Measurements from ENCODE around the gene SLC29A3. TPM values are rescaled to one million over a fixed set of nuclear protein-coding genes. Genes with fewer than 3 reads are reported as not detected.

SLC29A3 gene
- total RNA-seq, 2 experiments from 2014 or later, result 2.6 to 3.2 TPM

DNA sequence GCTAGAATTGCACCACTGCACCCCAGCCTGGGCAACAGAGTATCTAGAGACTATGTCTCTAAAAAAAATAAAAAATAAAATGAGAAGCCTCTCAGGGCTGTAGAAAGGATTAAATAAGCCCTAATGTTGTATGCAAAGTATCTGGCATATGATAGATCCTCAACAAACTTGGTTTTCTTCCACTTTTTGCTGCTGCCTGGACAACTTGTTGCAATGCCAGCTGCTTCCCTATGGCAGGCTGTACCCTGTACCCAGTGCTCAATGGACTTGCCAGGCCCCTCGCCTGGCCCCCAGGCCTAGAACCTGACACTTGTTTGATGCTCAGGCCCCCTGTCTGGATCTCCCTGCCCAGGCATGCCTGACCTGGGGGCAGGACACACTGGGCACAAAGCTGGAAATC, 49.1 kb downstream of the SLC29A3 start:
- peaks cover 10% of the 10 kb centered on the region for H3K4me1 Mint-ChIP-seq
- peaks cover 3% of the 10 kb centered on the region for H3K27me3 Mint-ChIP-seq

DNA sequence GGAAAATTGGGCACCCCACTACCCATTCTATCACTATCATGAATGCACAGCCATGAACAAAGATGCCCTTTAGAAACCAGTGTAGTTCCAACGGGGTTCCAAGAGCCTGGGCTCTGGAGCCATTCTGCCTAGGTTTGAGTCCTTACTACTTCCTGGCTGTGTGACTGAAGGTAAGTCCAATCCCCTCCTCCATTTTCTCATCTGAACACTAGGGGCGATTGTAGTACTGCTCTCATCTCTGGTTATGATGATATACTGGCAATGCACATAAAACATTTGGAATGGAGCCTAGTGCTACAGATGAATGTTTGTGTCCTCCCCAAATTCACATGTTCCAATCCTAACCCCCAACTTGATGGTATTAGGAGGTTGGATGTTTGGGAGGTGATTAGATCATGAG, 49.6 kb downstream of the SLC29A3 start:
- ChIA-PET POLR2A (interaction anchor here (2.0 kb wide), 1 partner anchor 8 kb away, joined by 8 read pairs; no protein-coding TSS in a partner anchor), CTCF (no interaction called here)
- Mint-ChIP-seq H3K9me3 (no peaks in the 10 kb centered on the region), H3K36me3 (ENCODE audit: low read depth) (no peaks in the 10 kb centered on the region), H3K27ac (no peak overlapping the region), H3K4me3 (no peak overlapping the region), H3K27me3 (peaks cover 3% of the 10 kb centered on the region), H3K4me1 (peaks cover 10% of the 10 kb centered on the region)
- no peak for DNase-seq

More for the DNA sequence above, 49.1 kb downstream of the SLC29A3 start:
- Mint-ChIP-seq H3K4me3 (no peak overlapping the region), H3K27ac (no peak overlapping the region), H3K36me3 (ENCODE audit: low read depth) (no peaks in the 10 kb centered on the region), H3K9me3 (no peaks in the 10 kb centered on the region)
- POLR2A ChIA-PET, result interaction anchor here (2.0 kb wide), 1 partner anchor 9 kb away, joined by 8 read pairs; no protein-coding TSS in a partner anchor
- CTCF ChIA-PET, result no interaction called here
- no peak for DNase-seq

GRCh38 chr10:71369602-71370001, 50.5 kb downstream of the SLC29A3 start:
- Mint-ChIP-seq H3K9me3 (no peaks in the 10 kb centered on the region), H3K36me3 (ENCODE audit: low read depth) (no peaks in the 10 kb centered on the region), H3K27me3 (peaks cover 3% of the 10 kb centered on the region), H3K4me3 (no peak overlapping the region), H3K27ac (no peak overlapping the region), H3K4me1 (peaks cover 6% of the 10 kb centered on the region)
- POLR2A ChIA-PET, result interaction anchor here (2.0 kb wide), 1 partner anchor 8 kb away, joined by 8 read pairs; no protein-coding TSS in a partner anchor
- CTCF ChIA-PET, result no interaction called here
- DNase-seq, result no peak

- Mint-ChIP-seq H3K27ac (no peak overlapping the region), H3K4me1 (peaks cover 4% of the 10 kb centered on the region), H3K36me3 (ENCODE audit: low read depth) (no peaks in the 10 kb centered on the region), H3K9me3 (no peaks in the 10 kb centered on the region), H3K27me3 (peaks cover 3% of the 10 kb centered on the region), H3K4me3 (no peak overlapping the region)
- no peak for DNase-seq
- ChIA-PET CTCF (interaction anchor here (1.4 to 1.5 kb wide), 2 partner anchors 10 to 14 kb away, joined by 3 to 6 read pairs; no protein-coding TSS in a partner anchor), POLR2A (no interaction called here)
Measured at GRCh38 chr10:71370031-71370430, 51.0 kb downstream of the SLC29A3 start.

- H3K27me3 Mint-ChIP-seq, result peaks cover 3% of the 10 kb centered on the region
- H3K27ac Mint-ChIP-seq, result no peak overlapping the region
- peaks cover 6% of the 10 kb centered on the region for H3K4me1 Mint-ChIP-seq
- H3K4me3 Mint-ChIP-seq, result no peak overlapping the region
- no peaks in the 10 kb centered on the region for H3K9me3 Mint-ChIP-seq
- POLR2A ChIA-PET, result no interaction called here
- DNase-seq, result no peak
- CTCF ChIA-PET, result interaction anchor here (0.6 to 1.4 kb wide), 3 partner anchors 12 to 121 kb away, joined by 3 to 4 read pairs (median 3); no protein-coding TSS in a partner anchor
- no peaks in the 10 kb centered on the region for H3K36me3 Mint-ChIP-seq (ENCODE audit: low read depth)
Measured at GRCh38 chr10:71371750-71372166, 52.7 kb downstream of the SLC29A3 start.

DNA sequence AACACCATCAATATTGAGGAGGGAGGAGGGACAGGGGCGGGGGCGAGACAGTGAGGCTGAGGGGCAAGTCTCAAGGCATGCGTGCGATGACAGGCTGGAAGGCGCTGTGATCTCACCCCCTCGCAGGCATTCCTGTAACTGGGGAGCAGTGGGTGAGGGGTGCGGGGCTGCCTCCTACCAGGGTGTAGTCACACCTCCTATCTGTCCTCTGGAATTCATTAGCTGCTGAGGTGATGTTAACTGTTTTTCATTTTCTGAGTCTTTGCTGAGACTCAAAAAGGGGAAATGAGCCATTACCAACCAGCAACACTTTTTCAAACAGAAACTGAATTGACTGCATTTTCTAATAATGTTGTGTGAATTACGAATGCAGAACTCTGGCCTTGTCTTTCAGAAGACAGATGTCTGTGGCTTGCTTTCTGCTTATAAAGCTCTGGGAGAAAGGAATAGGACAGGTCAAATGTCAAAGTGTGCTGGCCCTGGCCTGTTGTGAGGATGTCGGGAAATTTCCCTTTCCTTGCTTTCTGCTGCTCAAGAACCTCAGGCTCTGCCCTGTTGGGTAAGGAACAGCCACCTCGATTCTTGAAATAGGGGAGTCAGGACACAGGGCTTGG, 53.9 kb downstream of the SLC29A3 start:
- Mint-ChIP-seq H3K27me3 (peaks cover 3% of the 10 kb centered on the region), H3K27ac (no peak overlapping the region), H3K36me3 (ENCODE audit: low read depth) (no peaks in the 10 kb centered on the region), H3K9me3 (no peaks in the 10 kb centered on the region), H3K4me1 (peaks cover 11% of the 10 kb centered on the region), H3K4me3 (no peak overlapping the region)
- CTCF ChIA-PET, result interaction anchor here (0.6 to 1.4 kb wide), 2 partner anchors 11 to 237 kb away, joined by 4 read pairs; no protein-coding TSS in a partner anchor
- DNase-seq, result no peak
- POLR2A ChIA-PET, result no interaction called here

DNA sequence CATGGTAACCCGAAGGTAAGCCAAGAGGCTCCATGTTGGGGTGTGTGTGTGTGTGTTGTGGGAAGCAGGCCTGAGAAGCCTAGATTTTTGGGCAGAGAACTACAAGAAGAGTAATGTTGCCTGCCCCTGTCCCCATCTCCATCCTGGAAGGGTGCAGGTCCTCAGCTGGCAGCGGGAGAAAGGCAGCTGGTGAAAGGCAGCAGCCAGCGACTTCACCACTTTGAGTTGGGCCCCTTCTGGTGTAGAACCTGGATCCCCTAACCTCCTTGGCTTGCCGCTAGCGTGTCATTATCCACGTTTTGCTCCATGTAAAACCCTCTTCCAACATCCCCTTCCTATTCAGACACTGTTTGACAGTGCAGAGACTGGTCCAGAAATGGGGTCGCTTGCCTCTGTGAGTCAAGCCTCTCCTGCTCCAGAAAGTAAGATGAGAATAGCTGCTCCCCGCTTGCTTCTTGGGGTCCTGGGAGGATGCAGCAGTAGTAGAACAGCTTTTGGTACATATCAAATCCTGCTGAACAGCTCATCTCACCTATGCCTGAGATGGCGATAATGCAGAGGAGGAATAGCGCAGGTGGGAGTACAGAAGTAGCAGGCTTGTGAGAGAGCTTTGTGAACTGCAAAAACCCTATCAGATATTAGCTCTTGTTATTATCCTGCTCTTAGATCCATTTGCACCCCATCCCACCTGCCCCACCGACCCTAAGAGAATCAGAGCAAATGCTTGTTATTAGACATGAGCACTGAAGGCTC, 55.6 kb downstream of the SLC29A3 start:
- H3K27ac Mint-ChIP-seq, result no peak overlapping the region
- H3K9me3 Mint-ChIP-seq, result no peaks in the 10 kb centered on the region
- peaks cover 11% of the 10 kb centered on the region for H3K4me1 Mint-ChIP-seq
- POLR2A ChIA-PET, result no interaction called here
- CTCF ChIA-PET, result interaction anchor here (1.0 kb wide), 1 partner anchor 9 kb away, joined by 3 read pairs; no protein-coding TSS in a partner anchor
- no peak for DNase-seq
- peaks cover 3% of the 10 kb centered on the region for H3K27me3 Mint-ChIP-seq
- H3K36me3 Mint-ChIP-seq (ENCODE audit: low read depth), result no peaks in the 10 kb centered on the region
- H3K4me3 Mint-ChIP-seq, result no peak overlapping the region

DNA sequence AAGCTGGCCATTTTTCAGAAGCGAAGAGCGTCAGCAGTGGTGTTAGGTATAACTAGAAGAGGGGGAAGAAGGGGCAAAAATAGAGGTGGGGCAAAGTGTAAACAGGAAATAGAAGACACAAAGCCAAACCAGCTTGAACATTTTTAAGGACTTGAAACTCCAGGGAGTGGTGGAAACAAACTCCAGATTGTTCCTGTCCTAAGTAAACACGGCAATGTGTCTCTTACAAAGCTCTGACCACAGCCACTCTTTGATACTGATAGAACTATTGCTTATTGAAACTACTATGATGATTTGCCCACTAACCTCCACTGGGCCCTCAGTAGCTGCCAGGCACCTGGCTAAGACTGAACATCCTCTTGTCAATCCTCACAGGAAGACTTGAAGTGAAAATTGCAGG, 56.9 kb downstream of the SLC29A3 start:
- Mint-ChIP-seq H3K9me3 (no peaks in the 10 kb centered on the region), H3K36me3 (ENCODE audit: low read depth) (no peaks in the 10 kb centered on the region), H3K27me3 (peaks cover 2% of the 10 kb centered on the region), H3K27ac (no peak overlapping the region), H3K4me3 (peak overlapping the region; percentile 73), H3K4me1 (peaks cover 11% of the 10 kb centered on the region)
- POLR2A ChIA-PET, result interaction anchor here (1.0 to 2.2 kb wide), 4 partner anchors 14 to 336 kb away, joined by 3 to 10 read pairs (median 4); partner anchors contain the start of gene SLC29A3
- CTCF ChIA-PET, result interaction anchor here (1.3 to 1.6 kb wide), 5 partner anchors 56 to 332 kb away, joined by 3 to 6 read pairs (median 4); partner anchors contain the start of gene SLC29A3
- no peak for DNase-seq

DNA sequence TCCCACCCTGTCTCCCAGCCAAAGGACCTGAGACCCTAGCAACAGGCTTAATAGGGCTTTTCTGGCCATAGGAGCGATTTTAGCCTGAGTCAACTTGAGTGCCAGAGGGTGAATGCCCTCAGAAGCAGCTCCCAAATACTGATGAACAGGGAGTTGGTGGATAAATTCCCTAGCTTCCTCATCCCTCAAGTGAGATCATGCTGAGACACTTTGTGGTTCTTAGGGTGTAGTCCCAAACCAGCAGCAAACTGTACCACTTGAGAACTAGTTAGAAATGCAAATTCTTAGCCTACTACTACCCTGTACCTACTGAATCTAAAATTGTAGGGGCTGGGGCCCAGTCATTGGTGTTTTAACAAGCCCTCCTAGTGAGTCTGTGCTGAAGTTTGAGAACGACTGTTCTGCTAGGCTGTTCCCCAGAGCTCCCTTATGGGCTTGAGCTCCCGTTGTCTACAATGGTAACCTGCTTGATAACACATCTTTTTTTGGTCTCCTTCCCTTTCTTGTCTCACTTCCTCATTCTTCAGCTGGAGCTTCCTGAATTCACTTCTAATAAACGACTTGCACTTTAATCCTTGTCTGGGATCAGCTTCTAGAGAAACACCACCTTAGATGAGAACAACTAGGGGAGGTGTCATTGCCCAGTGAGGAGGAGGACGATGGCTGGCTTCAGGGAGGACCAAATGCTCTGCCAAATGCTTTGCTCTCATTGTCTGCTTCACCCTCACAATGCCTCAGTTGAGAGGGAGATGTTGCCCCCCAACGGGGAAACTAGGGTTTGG, 59.5 kb downstream of the SLC29A3 start:
- no peak overlapping the region for H3K4me3 Mint-ChIP-seq
- ChIA-PET CTCF (interaction anchor here (0.7 to 1.2 kb wide), 4 partner anchors 64 to 665 kb away, joined by 3 to 4 read pairs (median 4); no protein-coding TSS in a partner anchor), POLR2A (interaction anchor here (2.3 kb wide), 1 partner anchor 59 kb away, joined by 6 read pairs; the partner anchor contains the start of gene SLC29A3)
- H3K9me3 Mint-ChIP-seq, result no peaks in the 10 kb centered on the region
- H3K36me3 Mint-ChIP-seq (ENCODE audit: low read depth), result no peaks in the 10 kb centered on the region
- H3K27me3 Mint-ChIP-seq, result no peaks in the 10 kb centered on the region
- no peak overlapping the region for H3K27ac Mint-ChIP-seq
- DNase-seq, result no peak
- H3K4me1 Mint-ChIP-seq, result peaks cover 11% of the 10 kb centered on the region

- Mint-ChIP-seq H3K27ac (no peak overlapping the region), H3K4me1 (peaks cover 11% of the 10 kb centered on the region), H3K27me3 (no peaks in the 10 kb centered on the region), H3K36me3 (ENCODE audit: low read depth) (no peaks in the 10 kb centered on the region), H3K4me3 (no peak overlapping the region), H3K9me3 (no peaks in the 10 kb centered on the region)
- no peak for DNase-seq
- POLR2A ChIA-PET, result interaction anchor here (2.3 kb wide), 1 partner anchor 60 kb away, joined by 6 read pairs; the partner anchor contains the start of gene SLC29A3
- CTCF ChIA-PET, result no interaction called here
Measured at GRCh38 chr10:71379118-71379766, 60.2 kb downstream of the SLC29A3 start.

GRCh38 chr10:71380841-71381240, 61.8 kb downstream of the SLC29A3 start:
- H3K9me3 Mint-ChIP-seq, result no peaks in the 10 kb centered on the region
- DNase-seq, result no peak
- H3K4me1 Mint-ChIP-seq, result peaks cover 9% of the 10 kb centered on the region
- ChIA-PET CTCF (interaction anchor here (1.1 to 4.0 kb wide), 5 partner anchors 9 to 431 kb away, joined by 3 to 38 read pairs (median 4); no protein-coding TSS in a partner anchor), POLR2A (no interaction called here)
- no peak overlapping the region for H3K27ac Mint-ChIP-seq
- H3K36me3 Mint-ChIP-seq (ENCODE audit: low read depth), result no peaks in the 10 kb centered on the region
- no peaks in the 10 kb centered on the region for H3K27me3 Mint-ChIP-seq
- no peak overlapping the region for H3K4me3 Mint-ChIP-seq

- ChIA-PET CTCF (interaction anchor here (0.6 to 5.3 kb wide), 9 partner anchors 8 to 476 kb away, joined by 3 to 38 read pairs (median 4); partner anchors contain the start of gene SLC29A3), POLR2A (no interaction called here)
- Mint-ChIP-seq H3K27ac (no peak overlapping the region), H3K36me3 (ENCODE audit: low read depth) (no peaks in the 10 kb centered on the region), H3K9me3 (no peaks in the 10 kb centered on the region), H3K27me3 (no peaks in the 10 kb centered on the region), H3K4me3 (no peak overlapping the region), H3K4me1 (peaks cover 5% of the 10 kb centered on the region)
- no peak for DNase-seq
Measured at GRCh38 chr10:71381611-71382010, 62.6 kb downstream of the SLC29A3 start.
